Left renal pelvis (tissue), 4 donors: ENCODE measurements around the gene GRM4. TPM values are rescaled to one million over a fixed set of nuclear protein-coding genes. Genes with fewer than 3 reads are reported as not detected.
A peak's percentile ranks its signal among the peaks of the same experiment; 100 is the strongest.

Source experiments
- DNase-seq, 4 donors: peaks; one replicate each; pipeline ENCODE4 v3.0.0-alpha.2; 2013; ENCODE audit warnings: low read depth in 4 of 4, low spot score in 3 of 4
- polyA plus RNA-seq, 4 donors: library from polyadenylated mRNA; unstranded; fragments of 120-200 nt; gene quantifications; one replicate each; pipeline ENCODE4 v1.2.1, GENCODE V29; 2013; ENCODE audit not compliant: insufficient read length in 4 of 4

The GRM4 gene
- polyA plus RNA-seq, 4 donors = 0.47 to 0.61 (median 0.50) TPM

GRCh38 chr6:34066772-34067770 lies 78.8 kb downstream of the GRM4 start:
- DNase-seq = no peak

- DNase-seq = no peak
Observed at GRCh38 chr6:34066218-34066571, 79.7 kb downstream of the GRM4 start.

- no peak for DNase-seq
Observed at GRCh38 chr6:34065466-34066217, 80.2 kb downstream of the GRM4 start.

- no peak for DNase-seq
Observed at GRCh38 chr6:34064675-34065074, 81.2 kb downstream of the GRM4 start.

GRCh38 chr6:34063651-34064050 lies 82.2 kb downstream of the GRM4 start:
- no peak for DNase-seq

GRCh38 chr6:34062815-34063214 lies 83.1 kb downstream of the GRM4 start:
- no peak for DNase-seq

- DNase-seq = no peak
Observed at GRCh38 chr6:34062156-34062555, 83.7 kb downstream of the GRM4 start.

GRCh38 chr6:34061348-34061747 lies 84.5 kb downstream of the GRM4 start:
- no peak for DNase-seq

- DNase-seq = no peak
Observed at GRCh38 chr6:34059914-34060313, 86.0 kb downstream of the GRM4 start.

- DNase-seq = no peak
Observed at GRCh38 chr6:34059136-34059731, 86.7 kb downstream of the GRM4 start.

GRCh38 chr6:34057790-34058189 lies 88.1 kb downstream of the GRM4 start:
- DNase-seq = no peak

- DNase-seq = no peak
Observed at GRCh38 chr6:34057191-34057590, 88.7 kb downstream of the GRM4 start.

- DNase-seq = peak in 3 of 4 donors; percentile 48 to 56 (median 52)
Observed at GRCh38 chr6:34056305-34057108, 89.4 kb downstream of the GRM4 start.

GRCh38 chr6:34055223-34055933 lies 90.5 kb downstream of the GRM4 start:
- DNase-seq = peak in 3 of 4 donors; percentile 29 to 54 (median 48)

- no peak for DNase-seq
Observed at GRCh38 chr6:34053721-34054120, 92.2 kb downstream of the GRM4 start.

GRCh38 chr6:34052918-34053608 lies 92.8 kb downstream of the GRM4 start:
- no peak for DNase-seq

GRCh38 chr6:34052071-34052825 lies 93.6 kb downstream of the GRM4 start:
- DNase-seq = no peak

GRCh38 chr6:34051331-34051919 lies 94.5 kb downstream of the GRM4 start:
- no peak for DNase-seq
